PC-9 (cell line): ENCODE measurements around the gene CFAP61. TPM values are rescaled to one million over a fixed set of nuclear protein-coding genes. Genes with fewer than 3 reads are reported as not detected.

ENCODE experiments used
- BruUV-seq: library from RNA; stranded (reverse); fragments of 400-500 nt; replicated peaks from 2 replicates; lab custom pipeline; 2021; lab: Mats Ljungman, UMichigan
- CTCF ChIA-PET: fragments of 300-600 bp; sonication (Branson Sonifier 250); formaldehyde crosslinking; loops from one replicate; lab custom pipeline; 2022; ENCODE audit warnings: antibody characterized with exemption; lab: Charles Lee
- POLR2A ChIA-PET: fragments of 300-600 bp; sonication (Branson Sonifier 250); formaldehyde crosslinking; loops from one replicate; lab custom pipeline; 2022; ENCODE audit warnings: antibody characterized with exemption; ENCODE audit not compliant: unreplicated experiment; lab: Charles Lee
- DNase-seq, 2 experiments: peaks; one replicate each; pipeline versions ENCODE4 v3.0.0 to v3.0.0-alpha.2; 2015 to 2022; ENCODE audit warnings: mixed read lengths in 1 of 2
- H2AFZ ChIP-seq: fragments of 200-600 bp; sonication (generic); 2 replicates; pipeline ENCODE4 v1.8.1; 2017; ENCODE audit warnings: antibody characterized with exemption
- H3F3A ChIP-seq: fragments of 200-600 bp; sonication (generic); 2 replicates; pipeline ENCODE4 v1.8.1; 2017; ENCODE audit warnings: antibody characterized with exemption, mild to moderate bottlenecking, low read depth; ENCODE audit not compliant: insufficient read depth
- H3K27ac ChIP-seq: fragments of 200-600 bp; sonication (generic); 2 replicates; pipeline ENCODE4 v1.6.1; 2016; ENCODE audit warnings: mixed run types
- H3K27me3 ChIP-seq: fragments of 200-600 bp; sonication (generic); 2 replicates; pipeline ENCODE4 v1.6.1; 2016; ENCODE audit warnings: low read depth, mixed run types; ENCODE audit not compliant: insufficient read depth
- H3K36me3 ChIP-seq: fragments of 200-600 bp; sonication (generic); 2 replicates; pipeline ENCODE4 v1.6.1; 2016; ENCODE audit warnings: low read depth, mixed run types
- H3K4me1 ChIP-seq: fragments of 200-600 bp; sonication (generic); replicated peaks from 2 replicates; pipeline ENCODE4 v1.6.1; 2016; ENCODE audit warnings: mixed run types; ENCODE audit not compliant: insufficient read depth
- H3K4me2 ChIP-seq: fragments of 200-600 bp; sonication (generic); 2 replicates; pipeline ENCODE4 v1.6.1; 2017; ENCODE audit warnings: mixed run types
- H3K4me3 ChIP-seq: fragments of 200-600 bp; sonication (generic); 2 replicates; pipeline ENCODE4 v1.6.1; 2016; ENCODE audit warnings: mixed run types
- H3K79me2 ChIP-seq: fragments of 200-600 bp; sonication (generic); 2 replicates; pipeline ENCODE4 v1.6.1; 2017; ENCODE audit warnings: low read depth, mixed run types
- H3K9me2 ChIP-seq: fragments of 200-600 bp; sonication (generic); 2 replicates; pipeline ENCODE4 v1.8.1; 2017; ENCODE audit warnings: mild to moderate bottlenecking; ENCODE audit not compliant: insufficient read depth
- H3K9me3 ChIP-seq: fragments of 200-600 bp; sonication (generic); 2 replicates; pipeline ENCODE4 v1.8.1; 2016; ENCODE audit warnings: low read depth; ENCODE audit not compliant: insufficient read depth
- H4K20me1 ChIP-seq: fragments of 200-600 bp; sonication (generic); 2 replicates; pipeline ENCODE4 v1.8.1; 2017; ENCODE audit not compliant: insufficient read depth
- EZH2 ChIP-seq: fragments of 200-600 bp; sonication (generic); IDR thresholded peaks from 2 replicates; pipeline ENCODE4 v1.8.0; 2017; ENCODE audit warnings: antibody characterized with exemption, low read depth
- intact Hi-C: fragments of 100-400 bp; cut with micrococcal nuclease; formaldehyde crosslinking; loops from one replicate; pipeline ENCODE4 v1.10.0; 2022; ENCODE audit not compliant: unreplicated experiment
- total RNA-seq: library from RNA; stranded (reverse); gene quantifications from 2 replicates; pipeline ENCODE4 v1.2.3, GENCODE V29; 2021
- TF ChIP-seq, protein P1 (sequence below): fragments of 200-600 bp; sonication (generic); conservative IDR thresholded peaks from 2 replicates; pipeline ENCODE4 v1.6.1; 2017; ENCODE audit warnings: mixed run types, antibody characterized with exemption, mild to moderate bottlenecking, moderate library complexity

The CFAP61 gene
- total RNA-seq, 1 experiment from 2014 or later, result 2.6 TPM

DNA sequence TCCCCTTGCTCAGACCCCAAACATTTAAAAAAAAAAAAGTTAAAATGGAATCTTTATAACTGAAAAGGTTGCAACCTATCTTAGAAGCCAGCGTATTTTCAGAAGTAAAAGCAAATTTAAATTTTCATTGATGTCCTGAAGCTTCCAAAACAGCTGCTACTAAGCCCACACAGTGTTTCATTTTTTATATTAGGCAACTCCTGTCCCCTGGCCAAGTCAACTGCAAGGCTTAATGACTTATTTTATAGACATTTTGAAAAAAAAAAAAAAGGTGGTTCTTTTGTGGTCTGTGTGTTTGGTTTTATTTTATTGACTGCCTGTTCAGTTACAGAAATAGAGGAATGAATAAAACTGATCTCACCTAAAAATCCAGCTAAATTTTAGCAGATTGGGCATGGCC is 13.0 kb downstream of the CFAP61 start:
- Histone ChIP-seq H3K4me2 (no peak overlapping the region), H4K20me1 (no peaks in the 10 kb centered on the region), H3F3A (no peaks in the 10 kb centered on the region), H3K79me2 (no peaks in the 10 kb centered on the region), H3K4me3 (no peak overlapping the region), H3K36me3 (no peaks in the 10 kb centered on the region), H3K27ac (no peak overlapping the region), H2AFZ (no peak overlapping the region), H3K4me1 (no peaks in the 10 kb centered on the region), H3K9me2 (no peaks in the 10 kb centered on the region), H3K9me3 (no peaks in the 10 kb centered on the region), H3K27me3 (peaks cover 16% of the 10 kb centered on the region)
- intact Hi-C loops, result no loop called here
- POLR2A ChIA-PET, result no interaction called here
- TF ChIP-seq EZH2, result no peak
- TF ChIP-seq, protein P1, sequence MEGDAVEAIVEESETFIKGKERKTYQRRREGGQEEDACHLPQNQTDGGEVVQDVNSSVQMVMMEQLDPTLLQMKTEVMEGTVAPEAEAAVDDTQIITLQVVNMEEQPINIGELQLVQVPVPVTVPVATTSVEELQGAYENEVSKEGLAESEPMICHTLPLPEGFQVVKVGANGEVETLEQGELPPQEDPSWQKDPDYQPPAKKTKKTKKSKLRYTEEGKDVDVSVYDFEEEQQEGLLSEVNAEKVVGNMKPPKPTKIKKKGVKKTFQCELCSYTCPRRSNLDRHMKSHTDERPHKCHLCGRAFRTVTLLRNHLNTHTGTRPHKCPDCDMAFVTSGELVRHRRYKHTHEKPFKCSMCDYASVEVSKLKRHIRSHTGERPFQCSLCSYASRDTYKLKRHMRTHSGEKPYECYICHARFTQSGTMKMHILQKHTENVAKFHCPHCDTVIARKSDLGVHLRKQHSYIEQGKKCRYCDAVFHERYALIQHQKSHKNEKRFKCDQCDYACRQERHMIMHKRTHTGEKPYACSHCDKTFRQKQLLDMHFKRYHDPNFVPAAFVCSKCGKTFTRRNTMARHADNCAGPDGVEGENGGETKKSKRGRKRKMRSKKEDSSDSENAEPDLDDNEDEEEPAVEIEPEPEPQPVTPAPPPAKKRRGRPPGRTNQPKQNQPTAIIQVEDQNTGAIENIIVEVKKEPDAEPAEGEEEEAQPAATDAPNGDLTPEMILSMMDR, result no peak
- DNase-seq, result no peak
- CTCF ChIA-PET, result no interaction called here
- no TSS peak for BruUV-seq

DNA sequence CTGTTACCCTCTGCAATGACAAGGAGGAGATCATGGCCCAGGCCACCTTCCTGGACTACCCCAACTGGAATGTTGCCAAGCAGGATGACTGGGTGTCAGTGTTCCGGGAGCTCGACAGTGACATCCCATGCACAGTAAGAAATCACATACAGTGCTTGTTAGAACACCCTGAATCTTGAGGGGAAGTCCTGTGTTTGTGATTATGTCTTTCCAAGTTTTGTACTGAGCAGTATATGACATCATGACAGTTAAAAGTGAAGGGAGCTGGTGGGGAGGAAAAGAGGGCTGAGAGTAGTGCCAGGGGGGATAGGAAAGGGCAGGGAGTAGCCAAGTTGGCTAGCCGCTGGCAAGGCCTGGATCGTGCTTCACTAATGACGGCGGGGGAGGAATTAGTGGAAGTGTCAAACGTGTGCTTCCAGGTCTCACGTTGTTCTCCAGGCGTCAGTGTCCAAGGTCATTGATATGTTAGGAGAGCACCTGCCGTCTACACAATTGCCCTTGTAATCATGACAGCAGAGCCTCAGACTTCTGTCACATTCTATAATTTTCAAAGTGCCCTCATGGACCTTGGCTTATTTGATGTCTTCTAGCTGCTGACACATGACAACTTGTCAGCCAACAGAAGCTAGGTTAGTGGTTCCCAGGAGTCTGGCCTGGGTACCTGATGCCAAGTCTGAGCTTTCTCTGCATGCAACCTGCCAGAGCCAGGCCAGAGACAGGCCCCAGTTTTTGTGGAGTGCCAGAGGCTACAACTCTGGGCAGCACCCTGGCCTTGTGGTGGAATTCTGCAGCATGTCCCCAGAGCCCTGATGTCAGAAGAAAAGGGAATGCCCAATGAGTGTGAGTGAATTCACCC is 18.8 kb downstream of the CFAP61 start:
- Histone ChIP-seq H3F3A (no peaks in the 10 kb centered on the region), H3K9me2 (no peaks in the 10 kb centered on the region; the same call in 1 of the 2 replicates), H4K20me1 (no peaks in the 10 kb centered on the region), H3K36me3 (no peaks in the 10 kb centered on the region), H2AFZ (no peak overlapping the region), H3K27ac (no peak overlapping the region), H3K4me3 (no peak overlapping the region), H3K79me2 (no peaks in the 10 kb centered on the region), H3K27me3 (no peaks in the 10 kb centered on the region), H3K4me2 (no peak overlapping the region), H3K9me3 (no peaks in the 10 kb centered on the region), H3K4me1 (no peaks in the 10 kb centered on the region)
- TF ChIP-seq, protein P1, result no peak
- TF ChIP-seq EZH2, result no peak
- DNase-seq, result no peak
- ChIA-PET CTCF (interaction anchor here (0.7 kb wide), 1 partner anchor 1456 kb away, joined by 8 read pairs; no protein-coding TSS in a partner anchor), POLR2A (no interaction called here)
- intact Hi-C loops, result no loop called here
- no TSS peak for BruUV-seq

DNA sequence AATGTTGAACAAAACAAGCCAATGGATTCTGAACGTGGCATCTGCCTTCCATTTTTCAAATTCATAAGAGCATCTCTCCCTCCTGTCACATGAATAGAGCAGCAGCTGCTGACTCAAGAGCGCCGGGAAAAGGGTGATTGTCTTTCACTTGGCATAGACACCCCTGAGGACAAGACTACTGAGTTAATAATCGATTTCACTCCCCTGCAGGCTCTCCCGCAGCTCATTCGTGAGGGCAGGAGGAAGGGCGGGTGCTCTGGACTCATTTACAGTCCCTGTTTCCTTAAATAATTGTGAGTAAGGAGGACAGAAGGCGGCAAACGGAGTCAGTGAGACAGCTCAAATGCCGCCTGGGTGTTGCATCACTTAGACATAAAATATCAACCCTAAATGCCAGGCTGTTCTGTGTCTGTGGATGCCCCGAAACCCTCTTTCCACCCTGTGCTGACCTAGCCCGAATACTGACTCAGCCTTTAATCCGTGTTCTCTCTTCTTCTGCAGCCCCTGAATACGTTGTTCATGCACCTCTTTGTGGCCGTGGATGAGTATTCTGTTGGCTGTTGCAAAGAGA is 21.6 kb downstream of the CFAP61 start:
- Histone ChIP-seq H3K9me3 (no peaks in the 10 kb centered on the region), H3K79me2 (no peaks in the 10 kb centered on the region), H3K9me2 (no peaks in the 10 kb centered on the region; the same call in 1 of the 2 replicates), H3K27ac (no peak overlapping the region), H3F3A (no peaks in the 10 kb centered on the region), H3K4me3 (no peak overlapping the region), H3K27me3 (no peaks in the 10 kb centered on the region), H3K4me2 (no peak overlapping the region), H3K36me3 (no peaks in the 10 kb centered on the region), H2AFZ (no peak overlapping the region), H3K4me1 (no peaks in the 10 kb centered on the region), H4K20me1 (no peaks in the 10 kb centered on the region)
- POLR2A ChIA-PET, result interaction anchor here (0.6 kb wide), 1 partner anchor 307 kb away, joined by 5 read pairs; no protein-coding TSS in a partner anchor
- no peak for TF ChIP-seq EZH2
- TF ChIP-seq, protein P1, result no peak
- intact Hi-C loops, result no loop called here
- no TSS peak for BruUV-seq
- no peak for DNase-seq
- CTCF ChIA-PET, result no interaction called here
